ENCODE data around the gene RBMS2.

DNA sequence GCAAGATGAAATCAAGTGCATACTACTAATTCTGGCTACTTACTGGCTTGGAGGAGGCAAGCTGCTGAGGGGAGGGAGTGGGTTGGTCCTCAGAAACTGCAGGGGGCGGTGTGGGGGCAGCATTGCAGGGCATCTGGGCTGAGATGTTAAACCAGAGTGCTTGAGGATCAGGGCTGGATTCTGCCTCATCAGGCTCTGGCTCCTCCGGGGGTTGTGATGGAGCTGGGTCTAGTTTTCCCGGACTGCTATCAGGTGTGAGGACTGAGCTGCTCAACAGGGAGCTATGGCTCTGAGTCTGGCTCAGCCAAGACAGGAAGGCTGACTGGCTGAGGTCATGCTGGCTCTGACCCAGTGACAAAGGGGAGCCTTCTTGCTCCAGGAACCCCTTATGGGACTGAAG, 79.9 kb downstream of the RBMS2 start:
- TF ChIP-seq EZH2phosphoT487 (IDR thresholded peaks at IDR 0.05; ENCODE audit: low read depth, severe bottlenecking, unreplicated experiment) (no peak), CTCF (IDR thresholded peaks at IDR 0.05; ENCODE audit: poor library complexity) (no peak)

All from hepatocyte (in vitro differentiated cells).